H1 (cell line): ENCODE data around the gene OR4K5. TPM values are rescaled to one million over a fixed set of nuclear protein-coding genes. Genes with fewer than 3 reads are reported as not detected.

Source experiments
- CTCF ChIA-PET: fragments of 300-600 bp; sonication (Branson Sonifier 250); formaldehyde crosslinking; loops from one replicate; lab custom pipeline; 2021; ENCODE audit not compliant: partially characterized antibody; lab: Charles Lee
- POLR2A ChIA-PET: fragments of 300-600 bp; sonication (Branson Sonifier 250); formaldehyde crosslinking; loops from one replicate; lab custom pipeline; 2021; ENCODE audit warnings: inconsistent platforms; ENCODE audit not compliant: partially characterized antibody; lab: Charles Lee
- DNase-seq, 2 experiments: peaks; one replicate each; pipeline versions ENCODE4 v3.0.0 to v3.0.0-alpha.2; 2010 to 2022; ENCODE audit warnings: low spot score in 2 of 2, low read depth in 1 of 2, mixed read lengths in 1 of 2
- FAIRE-seq: peaks from 2 replicates; lab custom pipeline; 2011; peaks lifted over from hg19 to GRCh38; lab: Jason Lieb, UNC
- H2AFZ ChIP-seq: 2 replicates; pipeline ENCODE4 v1.8.1; 2012; ENCODE audit warnings: low read length, inconsistent platforms
- H2AK5ac ChIP-seq: 2 replicates; pipeline ENCODE4 v1.6.1; 2013; ENCODE audit warnings: low read depth, low read length
- H2BK120ac ChIP-seq: replicated peaks from 2 replicates; pipeline ENCODE3; 2013; ENCODE audit warnings: low read depth, low read length, inconsistent platforms
- H2BK12ac ChIP-seq: 2 replicates; pipeline ENCODE4 v1.6.1; 2013; ENCODE audit warnings: low read depth, low read length
- H2BK15ac ChIP-seq: 2 replicates; pipeline ENCODE4 v1.6.1; 2013; ENCODE audit warnings: low read length
- H2BK20ac ChIP-seq: 2 replicates; pipeline ENCODE4 v1.6.1; 2013; ENCODE audit warnings: low read length
- H2BK5ac ChIP-seq: 2 replicates; pipeline ENCODE4 v1.6.1; 2013; ENCODE audit warnings: low read depth, low read length
- H3K14ac ChIP-seq: 2 replicates; pipeline ENCODE4 v1.6.1; 2013; ENCODE audit warnings: inconsistent platforms; ENCODE audit not compliant: insufficient read length
- H3K18ac ChIP-seq: 2 replicates; pipeline ENCODE4 v1.6.1; 2013; ENCODE audit warnings: low read length; ENCODE audit errors: extremely low read depth
- H3K23ac ChIP-seq: 2 replicates; pipeline ENCODE4 v1.6.1; 2013; ENCODE audit warnings: inconsistent platforms; ENCODE audit not compliant: insufficient read length
- H3K23me2 ChIP-seq: 2 replicates; pipeline ENCODE4 v1.6.1; 2013; ENCODE audit warnings: low read depth, low read length
- H3K27ac ChIP-seq: 2 replicates; pipeline ENCODE4 v1.6.1; 2011; ENCODE audit warnings: low read depth, low read length, inconsistent platforms
- H3K27me3 ChIP-seq, 4 experiments: replicated peaks in 1 of 4; 1 replicate in 1 of 4; 2 replicates in 3 of 4; pipeline versions ENCODE4 v1.6.1 to v1.8.1; 2011 to 2013; ENCODE audit warnings: low read length in 3 of 4, mild to moderate bottlenecking in 3 of 4, inconsistent platforms in 2 of 4, mixed read lengths in 2 of 4, moderate library complexity in 1 of 4; ENCODE audit not compliant: control insufficient read depth in 3 of 4, insufficient read depth in 3 of 4; ENCODE audit errors: extremely low read depth in 1 of 4
- H3K36me3 ChIP-seq, 4 experiments: 2 replicates each; pipeline versions ENCODE4 v1.6.1 to v1.8.1; 2011 to 2013; ENCODE audit warnings: mild to moderate bottlenecking in 4 of 4, low read length in 3 of 4, moderate library complexity in 2 of 4, control low read depth in 1 of 4, inconsistent platforms in 1 of 4; ENCODE audit not compliant: insufficient read depth in 4 of 4, control insufficient read depth in 2 of 4
- H3K4ac ChIP-seq: replicated peaks from 2 replicates; pipeline ENCODE3; 2013; ENCODE audit warnings: low read length, low read depth, mixed read lengths, inconsistent platforms; ENCODE audit not compliant: insufficient read length
- H3K4me1 ChIP-seq, 4 experiments: replicated peaks in 1 of 4; 1 replicate in 1 of 4; 2 replicates in 3 of 4; pipeline versions ENCODE4 v1.6.1 to v1.8.1; 2011 to 2013; ENCODE audit warnings: low read length in 3 of 4, inconsistent platforms in 2 of 4, mixed read lengths in 1 of 4; ENCODE audit not compliant: insufficient read depth in 4 of 4, control insufficient read depth in 3 of 4
- H3K4me2 ChIP-seq, 2 experiments: 2 replicates each; pipeline versions ENCODE4 v1.6.1 to v1.8.1; 2011 to 2013; ENCODE audit warnings: low read depth in 2 of 2, low read length in 2 of 2, control low read depth in 1 of 2, inconsistent platforms in 1 of 2, mild to moderate bottlenecking in 1 of 2; ENCODE audit not compliant: insufficient read depth in 1 of 2
- H3K4me3 ChIP-seq, 4 experiments: fragments of 200-600, 300-600 bp in 1 of 4; sonication (generic), shearing (Covaris generic), sonication (Bioruptor Twin) in 1 of 4; 2 replicates each; pipeline versions ENCODE4 v1.5.1 to v1.8.1; 2011 to 2016; ENCODE audit warnings: low read length in 4 of 4, low read depth in 3 of 4, control low read depth in 2 of 4, inconsistent platforms in 2 of 4, mild to moderate bottlenecking in 2 of 4, mixed read lengths in 1 of 4, moderate library complexity in 1 of 4; ENCODE audit not compliant: insufficient read depth in 2 of 4; ENCODE audit errors: extremely low read depth in 1 of 4
- H3K56ac ChIP-seq: replicated peaks from 2 replicates; pipeline ENCODE3; 2013; ENCODE audit warnings: low read depth, mild to moderate bottlenecking, mixed read lengths, low read length, inconsistent platforms; ENCODE audit not compliant: insufficient read length
- H3K79me1 ChIP-seq: 2 replicates; pipeline ENCODE4 v1.6.1; 2013; ENCODE audit warnings: low read depth, low read length, control low read depth
- H3K79me2 ChIP-seq, 2 experiments: 2 replicates each; pipeline versions ENCODE4 v1.6.1 to v1.8.1; 2012 to 2013; ENCODE audit warnings: low read length in 2 of 2, mild to moderate bottlenecking in 2 of 2, inconsistent platforms in 1 of 2; ENCODE audit not compliant: insufficient read depth in 2 of 2, control insufficient read depth in 1 of 2
- H3K9ac ChIP-seq, 4 experiments: replicated peaks in 1 of 4; 1 replicate in 1 of 4; 2 replicates in 3 of 4; pipeline versions ENCODE4 v1.6.1 to v1.8.1; 2011 to 2013; ENCODE audit warnings: low read depth in 3 of 4, low read length in 3 of 4, control low read depth in 2 of 4, mild to moderate bottlenecking in 2 of 4, moderate library complexity in 2 of 4, inconsistent platforms in 1 of 4; ENCODE audit errors: extremely low read depth in 1 of 4
- H3K9me3 ChIP-seq, 2 experiments: 2 replicates each; pipeline versions ENCODE4 v1.6.1 to v1.8.1; 2012 to 2013; ENCODE audit warnings: mild to moderate bottlenecking in 2 of 2, moderate library complexity in 2 of 2, control low read depth in 1 of 2, inconsistent platforms in 1 of 2, low read depth in 1 of 2, low read length in 1 of 2, mixed read lengths in 1 of 2; ENCODE audit not compliant: insufficient read depth in 2 of 2
- H4K20me1 ChIP-seq, 2 experiments: replicated peaks in 1 of 2; 2 replicates each; pipeline versions ENCODE3 to v1.8.1; 2011 to 2013; ENCODE audit warnings: inconsistent platforms in 2 of 2, low read length in 2 of 2, mild to moderate bottlenecking in 1 of 2; ENCODE audit not compliant: insufficient read depth in 2 of 2, control insufficient read depth in 1 of 2
- H4K5ac ChIP-seq: 2 replicates; pipeline ENCODE4 v1.6.1; 2013; ENCODE audit warnings: low read length, low read depth, mixed read lengths, inconsistent platforms; ENCODE audit not compliant: insufficient read length
- H4K8ac ChIP-seq: 2 replicates; pipeline ENCODE4 v1.8.0; 2013; ENCODE audit warnings: mild to moderate bottlenecking, moderate library complexity, low read length, inconsistent platforms; ENCODE audit not compliant: insufficient read depth; ENCODE audit errors: extremely low read depth
- H4K91ac ChIP-seq: replicated peaks from 2 replicates; pipeline ENCODE3; 2013; ENCODE audit warnings: low read length, mixed read lengths, inconsistent platforms; ENCODE audit not compliant: insufficient read length
- CHD7 ChIP-seq: fragments of 300-600 bp; sonication (generic); IDR thresholded peaks from 2 replicates; pipeline ENCODE4 v1.7.1; 2012; ENCODE audit warnings: low read length, moderate library complexity, mild to moderate bottlenecking, inconsistent platforms; ENCODE audit not compliant: insufficient replicate concordance
- WGBS, 2 experiments: shearing (Covaris generic) in 1 of 2; methylation state at CpG; one replicate each; pipeline versions ENCODE4 v1.1.6 to v1.1.7; 2013 to 2015; ENCODE audit warnings: low lambda C conversion rate in 2 of 2, mixed read lengths in 2 of 2, inconsistent platforms in 1 of 2, low coverage in 1 of 2, missing lambda C conversion rate in 1 of 2; ENCODE audit not compliant: insufficient replicate concordance in 2 of 2, insufficient coverage in 1 of 2, insufficient read length in 1 of 2; ENCODE audit errors: extremely low coverage in 1 of 2, missing lambda C conversion rate in 1 of 2; 5-methylcytosine and 5-hydroxymethylcytosine counted together
- polyA plus RNA-seq, 7 experiments: library from polyadenylated mRNA; depleted of rRNA in 3 of 7; stranded (reverse) in 5 of 7; unstranded in 2 of 7; fragments of >200 nt in 5 of 7; fragments of 200-250 nt in 2 of 7; gene quantifications; 1 replicate in 5 of 7; 2 replicates in 1 of 7; 4 replicates in 1 of 7; pipeline versions ENCODE4 v1.2.1 to v1.2.3, GENCODE V29; 2011 to 2013; ENCODE audit warnings: missing spikeins in 2 of 7, mixed read lengths in 2 of 7
- total RNA-seq: library from RNA; stranded (reverse); fragmentation: NEBNext Ultra II Directional; extraction: Animal tissue kit (Norgen Biotek cat#: 25700); gene quantifications from 2 replicates; pipeline ENCODE4 v1.2.1, GENCODE V29; 2021

OR4K5 gene
- total and polyA plus RNA-seq, 2 of the 8 experiments (the other 6 are each of a cell fraction or from before 2014, with no cell fraction given) = not detected

GRCh38 chr14:19895282-19895681 is 25.1 kb upstream of the OR4K5 start:
- ChIA-PET CTCF (no interaction called here), POLR2A (no interaction called here)
- no peak overlapping the region for H3K4ac ChIP-seq
- 33% methylated on average over 2 of the region's 2 CpGs; no CpG with 5 or more reads in 1 of the 2 experiments for WGBS, 2 experiments
- H4K20me1 ChIP-seq = no peaks in the 10 kb centered on the region
- H3K79me1 ChIP-seq = no peaks in the 10 kb centered on the region
- H3K23me2 ChIP-seq = no peaks in the 10 kb centered on the region
- no peaks in the 10 kb centered on the region for H3K79me2 ChIP-seq
- no peak overlapping the region for H3K18ac ChIP-seq
- no peak overlapping the region for H2AK5ac ChIP-seq
- no peak overlapping the region for H2BK12ac ChIP-seq
- no peak overlapping the region for H3K23ac ChIP-seq
- H3K56ac ChIP-seq = no peak overlapping the region
- no peak overlapping the region for H4K5ac ChIP-seq
- DNase-seq (no peak), FAIRE-seq (no peak)
- no peak overlapping the region for H2BK15ac ChIP-seq
- no peaks in the 10 kb centered on the region for H3K36me3 ChIP-seq
- no peak overlapping the region for H2AFZ ChIP-seq
- H3K9ac ChIP-seq = no peak overlapping the region
- H4K91ac ChIP-seq = no peak overlapping the region
- H2BK5ac ChIP-seq = no peak overlapping the region
- no peaks in the 10 kb centered on the region for H3K27me3 ChIP-seq
- no peak overlapping the region for H2BK20ac ChIP-seq
- no peak overlapping the region for H3K4me3 ChIP-seq
- no peak overlapping the region for H3K14ac ChIP-seq
- H3K27ac ChIP-seq = no peak overlapping the region
- peaks cover 47 to 66% of the 10 kb centered on the region in 2 experiments for H3K9me3 ChIP-seq
- H3K4me1 ChIP-seq = no peaks in the 10 kb centered on the region
- no peak overlapping the region for H4K8ac ChIP-seq
- no peak overlapping the region for H2BK120ac ChIP-seq
- H3K4me2 ChIP-seq = no peak overlapping the region
- no peak for TF ChIP-seq CHD7
